Lower lobe of right lung (tissue), 2 donors: ENCODE data around the gene TMEM115. TPM values are rescaled to one million over a fixed set of nuclear protein-coding genes. Genes with fewer than 3 reads are reported as not detected.

Experiments used
- ATAC-seq, 2 donors: fragments of 200-7000 bp; cut with Tn5 transposase; one replicate each; pipeline ENCODE4 v1.9.1; 2020 to 2022; ENCODE audit warnings: mild to moderate bottlenecking in 2 of 2, moderate library complexity in 2 of 2
- DNase-seq: peaks from one replicate; pipeline ENCODE4 v3.0.0-alpha.2; 2020
- H3K27ac ChIP-seq: fragments of 200-600 bp; one replicate; pipeline ENCODE4 v1.8.0; 2022
- H3K27me3 ChIP-seq: fragments of 200-600 bp; one replicate; pipeline ENCODE4 v1.8.0; 2022; ENCODE audit warnings: low read depth
- H3K36me3 ChIP-seq: fragments of 200-600 bp; one replicate; pipeline ENCODE4 v1.8.0; 2022; ENCODE audit warnings: mild to moderate bottlenecking
- H3K4me1 ChIP-seq: fragments of 200-600 bp; one replicate; pipeline ENCODE4 v1.8.0; 2022
- H3K4me3 ChIP-seq: fragments of 200-600 bp; one replicate; pipeline ENCODE4 v1.8.0; 2022; ENCODE audit warnings: mild to moderate bottlenecking
- H3K9me3 ChIP-seq: fragments of 200-600 bp; one replicate; pipeline ENCODE4 v1.8.0; 2022
- intact Hi-C: fragments of 100-400 bp; cut with DNase I; formaldehyde crosslinking; loops from one replicate; pipeline ENCODE4 v1.11.0; 2022
- total RNA-seq: library from RNA; stranded (reverse); fragmentation: NEBNext Ultra II Directional; extraction: Animal tissue kit (Norgen Biotek cat#: 25700); gene quantifications from one replicate; pipeline ENCODE4 v1.2.1, GENCODE V29; 2021
- TF ChIP-seq, protein P1 (sequence below): fragments of 200-600 bp; IDR thresholded peaks from one replicate; pipeline ENCODE4 v1.8.0; 2022; ENCODE audit warnings: antibody characterized with exemption, mild to moderate bottlenecking
- donor health status: DM: no; HTN: yes; CAD: no; lungs with severe emphysema.

The TMEM115 gene
- total RNA-seq, 1 donor from 2014 or later = 37.5 TPM

DNA sequence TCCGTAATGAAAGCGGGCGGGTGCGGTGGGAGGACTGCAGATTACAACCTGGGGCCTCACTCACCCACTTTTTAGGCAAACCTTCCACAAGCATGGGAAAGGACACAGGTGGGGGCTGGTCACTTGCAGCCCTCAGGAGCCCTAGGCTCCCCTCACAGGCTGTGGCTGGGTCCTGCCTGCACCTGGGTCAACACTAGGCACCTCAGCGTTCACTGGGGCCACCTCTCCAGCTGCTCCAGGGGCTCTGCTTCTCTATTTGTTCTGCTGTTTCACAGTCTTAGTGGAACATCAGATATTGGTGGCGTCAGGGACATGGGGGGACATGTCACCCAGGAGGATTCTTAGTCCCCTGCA is 30.1 kb upstream of the TMEM115 start:
- Histone ChIP-seq H3K9me3 (no peaks in the 10 kb centered on the region), H3K4me1 (peaks cover 13% of the 10 kb centered on the region), H3K27ac (no peak overlapping the region), H3K4me3 (no peak overlapping the region), H3K27me3 (no peaks in the 10 kb centered on the region), H3K36me3 (no peaks in the 10 kb centered on the region)
- TF ChIP-seq, protein P1, sequence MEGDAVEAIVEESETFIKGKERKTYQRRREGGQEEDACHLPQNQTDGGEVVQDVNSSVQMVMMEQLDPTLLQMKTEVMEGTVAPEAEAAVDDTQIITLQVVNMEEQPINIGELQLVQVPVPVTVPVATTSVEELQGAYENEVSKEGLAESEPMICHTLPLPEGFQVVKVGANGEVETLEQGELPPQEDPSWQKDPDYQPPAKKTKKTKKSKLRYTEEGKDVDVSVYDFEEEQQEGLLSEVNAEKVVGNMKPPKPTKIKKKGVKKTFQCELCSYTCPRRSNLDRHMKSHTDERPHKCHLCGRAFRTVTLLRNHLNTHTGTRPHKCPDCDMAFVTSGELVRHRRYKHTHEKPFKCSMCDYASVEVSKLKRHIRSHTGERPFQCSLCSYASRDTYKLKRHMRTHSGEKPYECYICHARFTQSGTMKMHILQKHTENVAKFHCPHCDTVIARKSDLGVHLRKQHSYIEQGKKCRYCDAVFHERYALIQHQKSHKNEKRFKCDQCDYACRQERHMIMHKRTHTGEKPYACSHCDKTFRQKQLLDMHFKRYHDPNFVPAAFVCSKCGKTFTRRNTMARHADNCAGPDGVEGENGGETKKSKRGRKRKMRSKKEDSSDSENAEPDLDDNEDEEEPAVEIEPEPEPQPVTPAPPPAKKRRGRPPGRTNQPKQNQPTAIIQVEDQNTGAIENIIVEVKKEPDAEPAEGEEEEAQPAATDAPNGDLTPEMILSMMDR = no peak
- no peak for DNase-seq
- intact Hi-C loops = no loop called here
- no peak for ATAC-seq

DNA sequence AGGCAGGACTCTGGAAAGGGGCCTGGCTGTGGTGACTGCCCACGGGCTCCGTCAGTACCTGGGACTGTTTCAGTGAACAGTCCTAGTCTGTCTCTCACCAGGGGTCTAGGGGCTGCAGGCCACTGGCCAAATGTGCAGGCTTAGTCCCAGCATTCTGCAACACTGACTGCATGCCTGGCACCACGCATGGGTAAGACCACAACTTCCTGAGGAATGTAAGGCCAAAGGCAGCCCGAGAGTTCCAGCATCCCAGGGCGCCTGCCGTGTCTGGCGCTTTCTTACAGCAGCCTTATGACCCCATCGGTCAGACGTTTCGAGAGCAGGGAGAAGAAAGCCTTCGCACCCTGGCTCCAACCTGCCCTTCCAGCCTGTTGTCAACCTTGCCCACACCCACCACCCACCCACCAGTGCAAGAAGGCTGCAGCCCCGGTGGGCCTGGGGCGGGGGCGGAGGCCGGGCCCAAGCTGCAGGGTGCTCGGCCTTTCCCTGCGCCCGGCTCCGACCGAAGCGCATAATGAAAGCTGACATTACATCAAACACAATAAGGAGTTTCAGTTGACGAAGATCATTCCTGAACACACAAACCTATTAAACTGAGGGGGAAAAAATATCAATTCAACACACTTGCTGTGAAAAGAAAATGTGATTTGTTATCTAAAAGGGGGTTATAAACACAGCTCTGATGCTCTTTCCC is 29.5 kb upstream of the TMEM115 start:
- TF ChIP-seq, protein P1 = no peak
- no peak overlapping the region for H3K27ac ChIP-seq
- H3K27me3 ChIP-seq = no peaks in the 10 kb centered on the region
- DNase-seq = no peak
- intact Hi-C loops = no loop called here
- no peaks in the 10 kb centered on the region for H3K9me3 ChIP-seq
- H3K36me3 ChIP-seq = no peaks in the 10 kb centered on the region
- no peak for ATAC-seq
- H3K4me1 ChIP-seq = peaks cover 13% of the 10 kb centered on the region
- H3K4me3 ChIP-seq = no peak overlapping the region

DNA sequence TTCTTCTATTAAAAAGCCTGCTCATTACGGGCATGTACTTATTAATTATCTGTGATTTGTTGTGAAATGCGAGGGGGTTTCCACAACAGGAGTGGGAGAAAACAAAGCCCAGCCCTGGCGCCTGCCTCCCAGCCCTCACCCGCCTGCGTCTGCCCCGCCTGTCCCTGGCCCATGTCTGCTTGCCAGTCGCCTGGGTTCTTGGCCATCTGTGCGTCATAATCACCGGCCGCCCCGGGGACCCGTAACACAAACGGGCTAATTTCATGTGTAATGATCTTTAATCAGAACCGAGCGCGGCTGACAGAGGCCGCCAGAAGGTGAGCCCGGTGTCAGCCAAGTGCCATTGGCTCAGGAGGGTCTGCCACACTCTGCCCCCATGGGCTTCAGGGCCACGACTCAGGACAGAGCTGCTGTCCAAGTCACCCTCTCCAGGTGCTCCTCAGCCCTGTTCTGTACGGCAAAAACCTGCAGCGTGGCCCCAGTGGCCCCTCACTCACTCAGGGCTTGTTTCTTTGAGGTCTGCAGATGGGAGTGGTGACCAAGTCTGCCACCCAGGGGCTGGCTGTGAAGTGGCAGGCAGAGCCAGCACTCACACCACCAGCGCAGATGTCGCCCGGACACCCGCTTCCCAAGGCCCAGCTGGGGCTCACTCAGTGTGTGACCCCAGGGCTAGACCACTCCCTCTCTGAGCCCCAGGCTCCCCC is 28.8 kb upstream of the TMEM115 start:
- ATAC-seq (no peak), DNase-seq (no peak)
- no peak overlapping the region for H3K4me3 ChIP-seq

DNA sequence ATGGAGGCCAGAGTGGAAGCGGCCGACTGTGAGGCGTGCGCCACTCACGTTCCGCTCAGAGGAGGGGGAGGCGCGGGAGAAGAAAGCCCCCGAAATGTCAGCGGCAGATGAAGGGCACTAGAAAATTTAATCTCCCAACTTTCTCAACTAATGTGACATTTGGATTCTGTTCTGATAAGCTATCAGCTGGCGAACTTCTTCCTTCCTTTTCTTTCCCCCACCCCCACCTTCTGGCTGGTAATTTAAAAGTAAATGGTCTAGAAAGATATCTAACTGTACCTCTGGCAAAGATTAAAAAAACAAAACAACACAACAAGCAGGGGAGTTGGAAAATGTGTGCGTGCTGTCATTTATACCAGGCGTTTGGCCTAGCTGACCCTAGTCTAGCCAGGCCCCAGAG is 26.4 kb upstream of the TMEM115 start:
- peaks cover 6% of the 10 kb centered on the region for H3K4me1 ChIP-seq
- H3K36me3 ChIP-seq = peaks cover 3% of the 10 kb centered on the region
- H3K4me3 ChIP-seq = no peak overlapping the region
- DNase-seq (no peak), ATAC-seq (no peak)
- intact Hi-C loops = no loop called here
- no peaks in the 10 kb centered on the region for H3K27me3 ChIP-seq
- TF ChIP-seq, protein P1 = no peak
- H3K27ac ChIP-seq = no peak overlapping the region
- H3K9me3 ChIP-seq = no peaks in the 10 kb centered on the region

More for the DNA sequence above, 28.8 kb upstream of the TMEM115 start:
- no peak overlapping the region for H3K27ac ChIP-seq
- peaks cover 13% of the 10 kb centered on the region for H3K4me1 ChIP-seq
- TF ChIP-seq, protein P1 = no peak
- peaks cover 1% of the 10 kb centered on the region for H3K36me3 ChIP-seq
- intact Hi-C loops = no loop called here
- no peaks in the 10 kb centered on the region for H3K9me3 ChIP-seq
- H3K27me3 ChIP-seq = no peaks in the 10 kb centered on the region

DNA sequence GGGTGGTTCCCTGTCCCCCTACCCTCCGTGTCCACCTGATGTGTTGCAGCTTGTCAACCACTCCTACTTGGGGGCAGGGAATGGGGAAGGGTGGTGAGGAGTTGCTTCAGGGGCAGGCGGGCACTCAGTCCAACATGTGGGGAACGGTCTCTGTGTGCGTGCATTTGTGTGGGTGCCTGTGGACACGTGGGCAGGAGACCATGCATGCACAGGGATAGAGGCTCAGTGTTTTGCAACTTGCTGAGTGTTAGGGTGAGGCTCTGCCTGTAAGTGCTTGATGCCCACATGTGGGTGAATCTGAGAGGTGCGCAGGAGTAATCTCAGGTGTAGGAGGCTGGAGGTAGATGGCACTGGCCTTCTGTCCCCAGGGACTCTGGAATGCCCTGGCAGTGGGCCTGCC is 24.4 kb upstream of the TMEM115 start:
- H3K27me3 ChIP-seq = no peaks in the 10 kb centered on the region
- ATAC-seq (no peak), DNase-seq (no peak)
- H3K4me1 ChIP-seq = no peaks in the 10 kb centered on the region
- no peaks in the 10 kb centered on the region for H3K9me3 ChIP-seq
- H3K27ac ChIP-seq = no peak overlapping the region
- intact Hi-C loops = no loop called here
- TF ChIP-seq, protein P1 = no peak
- peaks cover 14% of the 10 kb centered on the region for H3K36me3 ChIP-seq
- H3K4me3 ChIP-seq = no peak overlapping the region
